Breast epithelium (tissue), 4 donors: ENCODE results near the gene B3GALT2. TPM values are rescaled to one million over a fixed set of nuclear protein-coding genes. Genes with fewer than 3 reads are reported as not detected.

ENCODE experiments used
- DNase-seq, 2 donors: peaks; one replicate each; pipeline ENCODE4 v3.0.0-alpha.2; 2019; ENCODE audit warnings: low spot score in 2 of 2
- H3K27ac ChIP-seq, 2 donors: fragments of 200-600 bp; sonication (generic) in 1 of 2; one replicate each; pipeline ENCODE4 v1.5.1; 2016 to 2019; ENCODE audit warnings: mild to moderate bottlenecking in 1 of 2
- H3K27me3 ChIP-seq, 2 donors: fragments of 200-600 bp; sonication (generic) in 1 of 2; one replicate each; pipeline versions ENCODE4 v1.5.1 to v1.6.0; 2017 to 2019; ENCODE audit warnings: control low read depth in 1 of 2, mild to moderate bottlenecking in 1 of 2
- H3K36me3 ChIP-seq: fragments of 200-600 bp; one replicate; pipeline ENCODE4 v1.5.1; 2019
- H3K4me1 ChIP-seq, 2 donors: fragments of 200-600 bp; sonication (generic); one replicate each; pipeline ENCODE4 v1.5.1; 2016 to 2019; ENCODE audit warnings: control low read depth in 1 of 2
- H3K4me3 ChIP-seq, 3 donors: fragments of 200-600 bp; sonication (generic); 1 replicate in 2 of 3; 2 replicates in 1 of 3; pipeline ENCODE4 v1.5.1; 2016 to 2019; ENCODE audit warnings: mild to moderate bottlenecking in 3 of 3, moderate library complexity in 2 of 3
- H3K9me3 ChIP-seq, 2 donors: fragments of 200-600 bp; sonication (generic) in 1 of 2; one replicate each; pipeline ENCODE4 v1.5.1; 2016 to 2019; ENCODE audit warnings: control low read depth in 1 of 2
- CTCF ChIP-seq, 3 donors: fragments of 450-650 bp; IDR thresholded peaks; one replicate each; pipeline ENCODE4 v1.5.1; 2016 to 2017; ENCODE audit warnings: antibody characterized with exemption in 3 of 3, mild to moderate bottlenecking in 3 of 3, moderate library complexity in 3 of 3
- POLR2A ChIP-seq: fragments of 450-650 bp; IDR thresholded peaks from one replicate; pipeline ENCODE4 v1.6.1; 2016; ENCODE audit warnings: antibody characterized with exemption, mild to moderate bottlenecking, moderate library complexity
- POLR2AphosphoS5 ChIP-seq, 3 donors: sonication (generic); formaldehyde crosslinking; IDR thresholded peaks; one replicate each; pipeline ENCODE4 v1.6.1; 2017; ENCODE audit warnings: antibody characterized with exemption in 3 of 3
- intact Hi-C: fragments of 100-400 bp; cut with DNase I; formaldehyde crosslinking; loops from one replicate; pipeline ENCODE4 v1.15.1; 2023; ENCODE audit warnings: low total_unique reads
- total RNA-seq, 3 donors: library from RNA; depleted of rRNA; stranded (reverse); fragments of >200 nt; gene quantifications; one replicate each; pipeline ENCODE4 v1.1.0, GENCODE V29; 2016

B3GALT2 gene
- total RNA-seq, 3 donors from 2014 or later: 0.29 to 0.33 (median 0.32) TPM

GRCh38 chr1:193143285-193143684 is 43.1 kb downstream of the B3GALT2 start:
- TF ChIP-seq CTCF (IDR thresholded peaks at IDR 0.05) (no peak), POLR2AphosphoS5 (IDR thresholded peaks at IDR 0.05) (no peak), POLR2A (no peak)
- DNase-seq: no peak
- intact Hi-C loops: no loop called here
- Histone ChIP-seq H3K4me3 (no peak overlapping the region), H3K27me3 (no peaks in the 10 kb centered on the region), H3K9me3 (no peaks in the 10 kb centered on the region), H3K27ac (no peak overlapping the region), H3K4me1 (no peaks in the 10 kb centered on the region), H3K36me3 (no peaks in the 10 kb centered on the region)

- TF ChIP-seq POLR2A (no peak), CTCF (IDR thresholded peaks at IDR 0.05) (no peak), POLR2AphosphoS5 (IDR thresholded peaks at IDR 0.05) (no peak)
- Histone ChIP-seq H3K4me1 (no peaks in the 10 kb centered on the region), H3K27me3 (no peaks in the 10 kb centered on the region), H3K36me3 (no peaks in the 10 kb centered on the region), H3K4me3 (no peak overlapping the region), H3K9me3 (no peaks in the 10 kb centered on the region), H3K27ac (no peak overlapping the region)
- intact Hi-C loops: no loop called here
- no peak for DNase-seq
These were observed 44.0 kb downstream of the B3GALT2 start for GRCh38 chr1:193142409-193142808.

- Histone ChIP-seq H3K4me3 (no peak overlapping the region), H3K4me1 (no peaks in the 10 kb centered on the region), H3K27ac (no peak overlapping the region), H3K27me3 (no peaks in the 10 kb centered on the region), H3K36me3 (no peaks in the 10 kb centered on the region), H3K9me3 (no peaks in the 10 kb centered on the region)
- no peak for DNase-seq
- intact Hi-C loops: no loop called here
- TF ChIP-seq POLR2A: no peak
- no peak for TF ChIP-seq CTCF (IDR thresholded peaks at IDR 0.05)
- no peak for TF ChIP-seq POLR2AphosphoS5 (IDR thresholded peaks at IDR 0.05)
These were observed 44.6 kb downstream of the B3GALT2 start for GRCh38 chr1:193141804-193142203.

GRCh38 chr1:193140254-193140653 is 46.2 kb downstream of the B3GALT2 start:
- TF ChIP-seq POLR2A (no peak), CTCF (IDR thresholded peaks at IDR 0.05) (no peak), POLR2AphosphoS5 (IDR thresholded peaks at IDR 0.05) (no peak)
- Histone ChIP-seq H3K4me3 (no peak overlapping the region), H3K27me3 (no peaks in the 10 kb centered on the region), H3K4me1 (no peaks in the 10 kb centered on the region), H3K9me3 (no peaks in the 10 kb centered on the region), H3K36me3 (peaks cover 8% of the 10 kb centered on the region), H3K27ac (no peak overlapping the region)
- DNase-seq: no peak
- intact Hi-C loops: no loop called here

GRCh38 chr1:193131266-193131860 is 55.0 kb downstream of the B3GALT2 start:
- intact Hi-C loops: no loop called here
- TF ChIP-seq POLR2A (no peak), POLR2AphosphoS5 (IDR thresholded peaks at IDR 0.05) (no peak), CTCF (IDR thresholded peaks at IDR 0.05) (no peak)
- H3K4me3 ChIP-seq: no peak overlapping the region
- H3K27me3 ChIP-seq: no peaks in the 10 kb centered on the region
- H3K36me3 ChIP-seq: peaks cover 14% of the 10 kb centered on the region
- H3K9me3 ChIP-seq: no peaks in the 10 kb centered on the region
- H3K27ac ChIP-seq: no peak overlapping the region
- no peak for DNase-seq
- no peaks in the 10 kb centered on the region for H3K4me1 ChIP-seq

Other genes starting within 250 kb of the B3GALT2 start
- 10 to 100 TPM; 32.8 to 45.2 (median 38.3) TPM for gene UCHL5, start 127.3 kb downstream of the B3GALT2 start, total RNA-seq
- 100 to 1,000 TPM in 1 of 3 donors, 10 to 100 TPM in 2; 91.4 to 116 (median 95.1) TPM for gene RO60, start 127.0 kb downstream of the B3GALT2 start, total RNA-seq
- 1 to 10 TPM; 6.2 to 8.0 (median 6.9) TPM for gene GLRX2, start 81.2 kb downstream of the B3GALT2 start, total RNA-seq
- gene CDC73, start 64.6 kb downstream of the B3GALT2 start, total RNA-seq: 10 to 100 TPM; 36.1 to 52.0 (median 49.6) TPM